ENCODE results near the gene UBE2G1. TPM values are rescaled to one million over a fixed set of nuclear protein-coding genes. Genes with fewer than 3 reads are reported as not detected.

Gene UBE2G1
- polyA plus RNA-seq, 2 donors = 28.4 to 45.7 TPM

DNA sequence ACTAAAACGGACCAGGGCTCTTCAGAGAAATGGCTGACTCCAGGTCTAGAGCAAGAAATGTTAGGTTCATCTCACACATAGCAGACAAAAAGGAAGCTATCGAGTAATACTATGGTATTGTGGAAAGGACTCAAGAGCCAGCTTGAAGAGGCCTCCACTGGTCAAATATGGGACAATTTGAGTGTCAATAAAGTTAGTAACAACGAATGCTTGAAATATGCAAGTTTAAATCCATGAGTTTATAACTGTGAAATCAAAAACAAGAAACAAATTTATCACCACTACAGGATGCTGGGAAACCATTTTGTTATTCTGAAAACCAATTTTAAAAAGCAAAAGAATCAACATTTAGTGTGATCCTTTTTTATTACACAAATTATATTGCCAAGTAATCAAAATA lies 52.3 kb downstream of the UBE2G1 start:
- WGBS, 2 donors = 77% methylated on average over 3 of the region's 3 CpGs
- Histone ChIP-seq H3K4me3 (ENCODE audit: low read depth in 1 of 2, low read length in 2 of 2) (no peak overlapping the region), H3K9me3 (ENCODE audit: control insufficient read depth in 2 of 2, insufficient read depth in 1 of 2, low read depth in 1 of 2, low read length in 1 of 2) (no peaks in the 10 kb centered on the region), H3K36me3 (ENCODE audit: control insufficient read depth in 2 of 2, insufficient read depth in 2 of 2, low read length in 1 of 2) (no peaks in the 10 kb centered on the region), H3K27ac (ENCODE audit: low read depth in 2 of 2, low read length in 1 of 2) (no peak overlapping the region), H3K4me1 (ENCODE audit: control insufficient read depth in 2 of 2, insufficient read depth in 2 of 2, low read length in 1 of 2) (peaks cover 0 to 3% of the 10 kb centered on the region in 2 donors), H3K27me3 (ENCODE audit: control insufficient read depth in 1 of 2, insufficient read depth in 2 of 2, low read length in 2 of 2) (no peaks in the 10 kb centered on the region)

DNA sequence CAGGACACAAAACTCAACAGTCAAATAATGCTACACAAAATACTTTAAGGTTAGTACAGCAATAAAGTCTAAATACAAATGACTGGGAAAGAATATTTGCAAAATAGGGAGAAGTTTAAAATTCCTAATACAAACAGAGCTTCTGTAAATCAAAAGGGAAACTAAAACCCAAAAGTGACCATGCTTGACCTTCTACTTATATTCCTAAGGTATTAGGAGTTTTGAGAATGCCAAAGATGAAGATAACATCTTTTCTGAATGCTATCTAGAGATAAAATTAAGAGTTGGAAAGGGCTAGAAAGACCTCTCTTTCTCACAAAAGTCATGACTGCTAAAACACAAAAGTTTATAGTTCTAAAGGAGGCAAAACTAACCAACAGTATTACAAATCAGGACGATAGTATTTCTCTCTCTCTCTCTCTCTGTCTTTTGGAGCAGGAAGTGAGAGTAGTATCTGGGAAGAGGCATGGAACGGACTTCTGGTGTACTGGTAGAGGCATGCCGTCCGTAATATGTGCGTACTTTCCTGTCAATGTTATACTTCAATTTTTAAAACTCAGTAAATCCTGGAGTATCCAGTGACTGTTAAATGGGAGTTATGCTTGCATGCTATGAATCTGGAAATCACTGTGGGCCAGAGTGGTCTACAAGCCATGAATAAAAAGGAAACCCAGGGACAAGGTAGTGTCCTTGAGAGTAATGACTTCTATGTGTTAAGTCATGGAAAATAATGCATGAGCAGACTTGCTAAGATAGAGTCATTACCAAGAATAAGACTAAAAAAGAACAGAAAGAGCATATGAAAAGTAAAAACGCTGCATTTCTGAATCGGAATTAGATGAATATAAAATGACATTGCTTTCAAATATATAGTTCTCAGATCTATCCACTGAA lies 53.0 kb downstream of the UBE2G1 start:
- Histone ChIP-seq H3K4me3 (ENCODE audit: low read depth in 1 of 2, low read length in 2 of 2) (peak overlapping the region in 1 of 2 donors; percentile 11), H3K4me1 (ENCODE audit: control insufficient read depth in 2 of 2, insufficient read depth in 2 of 2, low read length in 1 of 2) (peaks cover 0 to 3% of the 10 kb centered on the region in 2 donors), H3K27me3 (ENCODE audit: control insufficient read depth in 1 of 2, insufficient read depth in 2 of 2, low read length in 2 of 2) (no peaks in the 10 kb centered on the region), H3K27ac (ENCODE audit: low read depth in 2 of 2, low read length in 1 of 2) (peak overlapping the region; percentile 11 to 49), H3K9me3 (ENCODE audit: control insufficient read depth in 2 of 2, insufficient read depth in 1 of 2, low read depth in 1 of 2, low read length in 1 of 2) (no peaks in the 10 kb centered on the region), H3K36me3 (ENCODE audit: control insufficient read depth in 2 of 2, insufficient read depth in 2 of 2, low read length in 1 of 2) (no peaks in the 10 kb centered on the region)
- 52 to 56% methylated on average over 7 of the region's 7 CpGs for WGBS, 2 donors

DNA sequence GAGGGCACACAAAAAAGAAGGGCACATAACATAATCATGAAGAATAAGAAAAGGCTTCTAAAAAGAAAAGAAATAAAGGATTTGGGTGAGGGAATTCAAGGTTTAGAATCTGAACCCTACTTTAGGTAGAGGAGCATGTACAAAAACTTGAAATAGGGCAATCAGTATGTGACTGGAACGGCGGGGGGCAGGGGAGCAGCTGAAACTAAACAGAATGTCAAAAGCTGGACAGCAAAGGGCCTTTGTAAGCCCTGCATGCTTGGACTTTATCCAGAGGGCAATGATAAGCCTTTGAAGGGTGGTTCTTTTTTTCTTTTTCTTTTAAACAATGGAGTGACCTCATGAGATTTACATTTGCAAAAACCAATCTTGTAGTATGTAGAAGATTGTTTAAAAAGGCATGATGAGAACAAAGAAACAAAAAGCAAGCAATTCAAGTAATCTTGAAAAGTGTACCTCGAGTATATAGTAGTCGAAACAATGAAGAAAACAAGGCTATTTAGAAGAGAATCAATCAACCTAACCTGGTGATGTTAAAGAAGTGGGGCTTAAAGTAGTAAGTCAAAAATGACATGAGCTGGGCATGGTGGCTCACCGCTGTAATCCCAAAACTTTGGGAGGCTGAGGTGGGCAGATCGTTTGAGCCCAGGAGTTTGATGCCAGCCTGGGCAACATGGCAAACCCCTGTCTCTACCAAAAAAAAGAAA lies 56.0 kb downstream of the UBE2G1 start:
- Histone ChIP-seq H3K4me1 (ENCODE audit: control insufficient read depth in 2 of 2, insufficient read depth in 2 of 2, low read length in 1 of 2) (peaks cover 0 to 3% of the 10 kb centered on the region in 2 donors), H3K4me3 (ENCODE audit: low read depth in 1 of 2, low read length in 2 of 2) (no peak overlapping the region), H3K9me3 (ENCODE audit: control insufficient read depth in 2 of 2, insufficient read depth in 1 of 2, low read depth in 1 of 2, low read length in 1 of 2) (no peaks in the 10 kb centered on the region), H3K27me3 (ENCODE audit: control insufficient read depth in 1 of 2, insufficient read depth in 2 of 2, low read length in 2 of 2) (no peaks in the 10 kb centered on the region), H3K27ac (ENCODE audit: low read depth in 2 of 2, low read length in 1 of 2) (no peak overlapping the region), H3K36me3 (ENCODE audit: control insufficient read depth in 2 of 2, insufficient read depth in 2 of 2, low read length in 1 of 2) (no peaks in the 10 kb centered on the region)
- 59 to 63% methylated on average over 6 of the region's 6 CpGs for WGBS, 2 donors

DNA sequence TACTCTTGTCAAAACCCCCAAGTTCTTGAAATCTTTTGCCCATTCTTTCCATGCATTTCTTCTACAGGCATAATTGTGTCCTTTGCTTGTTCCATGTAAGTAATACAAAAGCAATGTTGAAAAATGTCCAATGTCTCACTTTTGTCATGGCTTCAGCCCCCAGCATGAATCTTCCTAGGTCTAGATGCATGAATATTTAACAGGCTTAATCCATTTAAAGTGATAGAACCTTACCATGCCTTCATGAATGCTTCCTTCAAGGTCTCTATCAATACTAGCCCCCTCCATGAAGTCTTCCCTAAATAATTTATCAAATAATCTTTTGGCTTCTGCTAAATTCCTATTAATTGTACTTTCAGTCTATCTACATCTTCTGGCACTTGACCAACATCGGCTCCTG lies 56.6 kb downstream of the UBE2G1 start:
- Histone ChIP-seq H3K4me1 (ENCODE audit: control insufficient read depth in 2 of 2, insufficient read depth in 2 of 2, low read length in 1 of 2) (peaks cover 0 to 3% of the 10 kb centered on the region in 2 donors), H3K27ac (ENCODE audit: low read depth in 2 of 2, low read length in 1 of 2) (no peak overlapping the region), H3K4me3 (ENCODE audit: low read depth in 1 of 2, low read length in 2 of 2) (no peak overlapping the region), H3K9me3 (ENCODE audit: control insufficient read depth in 2 of 2, insufficient read depth in 1 of 2, low read depth in 1 of 2, low read length in 1 of 2) (no peaks in the 10 kb centered on the region), H3K27me3 (ENCODE audit: control insufficient read depth in 1 of 2, insufficient read depth in 2 of 2, low read length in 2 of 2) (no peaks in the 10 kb centered on the region), H3K36me3 (ENCODE audit: control insufficient read depth in 2 of 2, insufficient read depth in 2 of 2, low read length in 1 of 2) (no peaks in the 10 kb centered on the region)
- WGBS, 2 donors = 17 to 18% methylated on average over 1 of the region's 1 CpG

DNA sequence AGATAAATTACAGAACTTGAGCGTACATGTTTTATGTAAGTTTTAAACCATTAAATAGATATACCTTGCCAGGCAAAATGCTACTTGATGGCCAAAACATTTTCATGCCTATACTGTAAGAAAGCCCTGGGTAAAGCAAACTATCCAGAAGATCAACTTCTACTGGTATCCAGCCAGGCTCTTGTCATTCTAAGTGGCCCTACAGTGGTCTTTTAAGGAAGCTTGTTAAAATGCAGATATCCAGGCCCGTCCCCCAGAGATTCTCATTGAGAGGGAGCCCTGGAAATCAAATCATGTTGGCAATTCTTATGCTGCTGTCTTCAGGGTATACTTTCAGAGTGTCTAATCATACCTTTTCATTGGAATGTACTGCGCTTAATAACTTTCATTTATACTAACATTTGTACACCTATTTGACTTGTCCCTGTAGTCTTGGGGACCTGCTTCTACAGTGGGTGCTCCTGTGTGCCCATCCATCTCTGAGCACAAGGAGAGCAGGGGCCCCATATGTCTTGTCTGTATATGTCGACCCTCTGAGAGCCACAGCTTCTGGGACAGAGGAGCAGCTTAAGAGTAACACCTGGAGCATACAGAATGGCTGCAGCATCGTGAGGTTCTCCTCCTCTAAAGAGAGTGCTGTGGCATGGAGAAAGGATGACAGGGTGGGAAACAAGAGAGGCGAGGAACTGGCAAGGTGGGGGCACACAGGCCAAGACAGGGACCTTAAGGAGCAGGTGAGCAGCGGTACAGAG lies 59.1 kb downstream of the UBE2G1 start:
- WGBS, 2 donors = 90% methylated on average over 7 of the region's 7 CpGs
- peaks cover 0 to 3% of the 10 kb centered on the region in 2 donors for H3K4me1 ChIP-seq (ENCODE audit: control insufficient read depth in 2 of 2, insufficient read depth in 2 of 2, low read length in 1 of 2)

DNA sequence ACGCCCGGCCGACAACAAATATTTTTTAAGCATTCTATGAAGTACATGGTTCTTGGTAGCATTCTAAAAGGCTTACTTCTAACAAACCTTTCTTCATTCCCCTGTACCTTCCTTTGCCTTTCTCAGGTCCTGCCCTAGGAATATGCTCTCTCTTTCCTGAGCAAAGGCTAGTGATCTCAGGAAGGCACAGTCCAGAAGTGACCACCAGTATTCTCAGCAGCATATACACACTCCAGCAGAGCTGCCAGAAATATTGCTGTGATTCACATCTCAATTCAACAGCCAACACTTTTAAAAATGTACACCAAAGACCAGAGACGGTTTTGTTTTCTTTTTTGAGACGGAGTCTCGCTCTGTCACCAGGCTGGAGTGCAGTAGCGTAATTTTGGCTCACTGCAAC lies 61.3 kb downstream of the UBE2G1 start:
- H3K4me3 ChIP-seq (ENCODE audit: low read depth in 1 of 2, low read length in 2 of 2) = no peak overlapping the region
- 85 to 90% methylated on average over 7 of the region's 7 CpGs for WGBS, 2 donors
- no peak overlapping the region for H3K27ac ChIP-seq (ENCODE audit: low read depth in 2 of 2, low read length in 1 of 2)
- no peaks in the 10 kb centered on the region for H3K9me3 ChIP-seq (ENCODE audit: control insufficient read depth in 2 of 2, insufficient read depth in 1 of 2, low read depth in 1 of 2, low read length in 1 of 2)
- no peaks in the 10 kb centered on the region for H3K4me1 ChIP-seq (ENCODE audit: control insufficient read depth in 2 of 2, insufficient read depth in 2 of 2, low read length in 1 of 2)
- H3K27me3 ChIP-seq (ENCODE audit: control insufficient read depth in 1 of 2, insufficient read depth in 2 of 2, low read length in 2 of 2) = no peaks in the 10 kb centered on the region
- peaks cover 0 to 6% of the 10 kb centered on the region in 2 donors for H3K36me3 ChIP-seq (ENCODE audit: control insufficient read depth in 2 of 2, insufficient read depth in 2 of 2, low read length in 1 of 2)

More for the DNA sequence above, 59.1 kb downstream of the UBE2G1 start:
- Histone ChIP-seq H3K9me3 (ENCODE audit: control insufficient read depth in 2 of 2, insufficient read depth in 1 of 2, low read depth in 1 of 2, low read length in 1 of 2) (no peaks in the 10 kb centered on the region), H3K27ac (ENCODE audit: low read depth in 2 of 2, low read length in 1 of 2) (no peak overlapping the region), H3K36me3 (ENCODE audit: control insufficient read depth in 2 of 2, insufficient read depth in 2 of 2, low read length in 1 of 2) (no peaks in the 10 kb centered on the region), H3K27me3 (ENCODE audit: control insufficient read depth in 1 of 2, insufficient read depth in 2 of 2, low read length in 2 of 2) (no peaks in the 10 kb centered on the region), H3K4me3 (ENCODE audit: low read depth in 1 of 2, low read length in 2 of 2) (no peak overlapping the region)

DNA sequence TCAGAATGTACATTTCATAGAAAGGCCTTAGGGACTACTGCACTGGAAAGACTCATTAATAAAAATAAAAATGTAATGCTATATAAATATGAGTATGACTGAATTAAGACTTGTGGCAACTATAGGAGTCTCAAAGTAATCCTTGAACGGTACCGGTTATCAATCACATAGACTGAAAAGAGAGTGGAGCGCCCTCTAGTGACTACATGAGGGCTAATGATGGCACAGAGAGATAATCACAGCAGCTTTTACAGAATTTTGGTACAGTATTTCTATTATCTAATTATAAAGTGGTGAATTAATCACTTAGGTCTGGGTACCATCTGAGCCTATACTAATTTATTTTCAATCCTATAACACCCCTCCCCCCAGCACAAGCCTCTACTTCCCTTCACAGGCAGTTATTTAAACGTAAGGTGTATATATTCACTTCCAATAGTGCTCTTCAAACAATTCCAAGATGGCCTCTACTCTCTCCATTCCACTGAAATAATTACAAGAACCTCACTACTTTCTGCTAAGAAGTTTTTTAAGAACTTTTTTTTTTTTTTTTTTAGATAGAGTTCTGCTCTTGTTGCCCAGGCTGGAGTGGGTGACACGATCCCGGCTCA lies 62.0 kb downstream of the UBE2G1 start:
- no peaks in the 10 kb centered on the region for H3K9me3 ChIP-seq (ENCODE audit: control insufficient read depth in 2 of 2, insufficient read depth in 1 of 2, low read depth in 1 of 2, low read length in 1 of 2)
- peaks cover 0 to 6% of the 10 kb centered on the region in 2 donors for H3K36me3 ChIP-seq (ENCODE audit: control insufficient read depth in 2 of 2, insufficient read depth in 2 of 2, low read length in 1 of 2)
- no peak overlapping the region for H3K4me3 ChIP-seq (ENCODE audit: low read depth in 1 of 2, low read length in 2 of 2)
- H3K27ac ChIP-seq (ENCODE audit: low read depth in 2 of 2, low read length in 1 of 2) = no peak overlapping the region
- no peaks in the 10 kb centered on the region for H3K4me1 ChIP-seq (ENCODE audit: control insufficient read depth in 2 of 2, insufficient read depth in 2 of 2, low read length in 1 of 2)
- H3K27me3 ChIP-seq (ENCODE audit: control insufficient read depth in 1 of 2, insufficient read depth in 2 of 2, low read length in 2 of 2) = no peaks in the 10 kb centered on the region
- WGBS, 2 donors = 47 to 48% methylated on average over 6 of the region's 6 CpGs

DNA sequence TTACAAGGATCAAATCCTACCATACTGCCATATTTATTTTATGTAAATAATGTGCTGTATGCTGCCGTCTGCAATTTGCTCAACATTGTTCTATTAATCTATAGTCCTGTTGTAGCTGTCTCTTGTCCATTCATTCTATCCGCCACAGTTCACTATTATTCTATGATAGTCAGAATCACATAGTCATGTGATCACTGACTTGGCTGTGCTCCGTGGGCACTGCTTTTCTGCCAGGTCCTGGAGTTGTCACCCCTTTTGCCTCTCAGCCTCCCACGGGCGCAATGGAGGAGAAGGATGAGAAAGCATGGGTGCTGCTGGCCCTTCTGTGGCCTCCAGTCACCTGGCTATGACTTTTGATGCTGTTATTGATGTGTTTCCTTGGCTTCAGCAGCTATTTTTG lies 65.4 kb downstream of the UBE2G1 start:
- no peak overlapping the region for H3K27ac ChIP-seq (ENCODE audit: low read depth in 2 of 2, low read length in 1 of 2)
- no peaks in the 10 kb centered on the region for H3K4me1 ChIP-seq (ENCODE audit: control insufficient read depth in 2 of 2, insufficient read depth in 2 of 2, low read length in 1 of 2)
- no peaks in the 10 kb centered on the region for H3K9me3 ChIP-seq (ENCODE audit: control insufficient read depth in 2 of 2, insufficient read depth in 1 of 2, low read depth in 1 of 2, low read length in 1 of 2)
- peaks cover 0 to 6% of the 10 kb centered on the region in 2 donors for H3K36me3 ChIP-seq (ENCODE audit: control insufficient read depth in 2 of 2, insufficient read depth in 2 of 2, low read length in 1 of 2)
- no peaks in the 10 kb centered on the region for H3K27me3 ChIP-seq (ENCODE audit: control insufficient read depth in 1 of 2, insufficient read depth in 2 of 2, low read length in 2 of 2)
- 75 to 81% methylated on average over 5 of the region's 5 CpGs for WGBS, 2 donors
- no peak overlapping the region for H3K4me3 ChIP-seq (ENCODE audit: low read depth in 1 of 2, low read length in 2 of 2)

DNA sequence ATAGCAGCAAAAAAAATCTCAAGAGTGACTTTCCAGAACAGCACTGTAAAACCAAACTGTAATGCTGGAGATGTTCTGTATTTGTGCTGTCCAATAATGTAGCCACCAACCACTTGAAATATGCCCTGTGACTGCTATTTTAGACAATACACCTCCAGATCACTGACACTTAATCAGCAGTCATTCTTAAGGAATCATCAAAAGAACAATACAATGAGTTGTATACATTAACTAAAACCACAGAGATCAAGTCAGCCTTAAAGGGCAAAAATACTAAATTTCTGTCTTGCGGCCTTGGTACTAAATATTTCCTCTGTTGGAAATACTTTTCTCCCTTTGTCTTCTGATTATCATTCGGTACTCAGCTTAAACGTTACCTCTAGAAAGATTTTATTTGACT lies 69.1 kb downstream of the UBE2G1 start:
- peaks cover 0 to 11% of the 10 kb centered on the region in 2 donors for H3K36me3 ChIP-seq (ENCODE audit: control insufficient read depth in 2 of 2, insufficient read depth in 2 of 2, low read length in 1 of 2)
- no peaks in the 10 kb centered on the region for H3K9me3 ChIP-seq (ENCODE audit: control insufficient read depth in 2 of 2, insufficient read depth in 1 of 2, low read depth in 1 of 2, low read length in 1 of 2)
- H3K27ac ChIP-seq (ENCODE audit: low read depth in 2 of 2, low read length in 1 of 2) = no peak overlapping the region
- H3K4me3 ChIP-seq (ENCODE audit: low read depth in 1 of 2, low read length in 2 of 2) = no peak overlapping the region
- H3K4me1 ChIP-seq (ENCODE audit: control insufficient read depth in 2 of 2, insufficient read depth in 2 of 2, low read length in 1 of 2) = no peaks in the 10 kb centered on the region
- WGBS, 2 donors = 79% methylated on average over 3 of the region's 3 CpGs
- no peaks in the 10 kb centered on the region for H3K27me3 ChIP-seq (ENCODE audit: control insufficient read depth in 1 of 2, insufficient read depth in 2 of 2, low read length in 2 of 2)
